Right lobe of liver (tissue), 6 donors: ENCODE data around the gene CSF2. TPM values are rescaled to one million over a fixed set of nuclear protein-coding genes. Genes with fewer than 3 reads are reported as not detected.

Experiments used
- ATAC-seq, 4 donors: fragments of 200-7000 bp; cut with Tn5 transposase; one replicate each; pipeline ENCODE4 v1.9.1; 2020; ENCODE audit warnings: mild to moderate bottlenecking in 4 of 4, moderate library complexity in 4 of 4
- DNase-seq, 3 donors: peaks; one replicate each; pipeline ENCODE4 v3.0.0-alpha.2; 2020
- H3K27ac ChIP-seq, 3 donors: fragments of 200-600 bp; one replicate each; pipeline ENCODE4 v1.8.0; 2022
- H3K27me3 ChIP-seq, 2 donors: fragments of 200-600 bp; one replicate each; pipeline ENCODE4 v1.8.0; 2022
- H3K36me3 ChIP-seq, 4 donors: fragments of 200-600 bp; sonication (generic) in 1 of 4; one replicate each; pipeline versions ENCODE4 v1.5.1 to v1.8.0; 2017 to 2022; ENCODE audit warnings: control low read depth in 1 of 4
- H3K4me1 ChIP-seq, 4 donors: fragments of 200-600 bp; sonication (generic) in 1 of 4; one replicate each; pipeline versions ENCODE4 v1.5.1 to v1.8.0; 2017 to 2022; ENCODE audit warnings: control low read depth in 1 of 4
- H3K4me3 ChIP-seq, 3 donors: fragments of 200-600 bp; one replicate each; pipeline ENCODE4 v1.8.0; 2022
- H3K9me3 ChIP-seq, 4 donors: fragments of 200-600 bp; sonication (generic) in 1 of 4; one replicate each; pipeline versions ENCODE4 v1.5.1 to v1.8.0; 2017 to 2022; ENCODE audit warnings: control low read depth in 1 of 4
- POLR2A ChIP-seq: fragments of 450-650 bp; IDR thresholded peaks from one replicate; pipeline ENCODE4 v1.6.1; 2017; ENCODE audit warnings: antibody characterized with exemption, mild to moderate bottlenecking
- whole genome bisulfite sequencing: methylation state at CpG from one replicate; pipeline ENCODE4 v1.1.6; 2018; ENCODE audit warnings: low coverage, low lambda C conversion rate; ENCODE audit not compliant: insufficient coverage; ENCODE audit errors: missing lambda C conversion rate; 5-methylcytosine and 5-hydroxymethylcytosine counted together
- intact Hi-C, 2 donors: fragments of 100-400 bp; cut with DNase I; formaldehyde crosslinking; loops; one replicate each; pipeline versions ENCODE4 v1.11.2 to v1.14.1; 2022
- long read RNA-seq: library from polyadenylated mRNA; unstranded; transcript quantifications from one replicate; pipeline ENCODE4 v2.0.0, GENCODE V29; 2019
- total RNA-seq, 6 experiments: library from RNA; depleted of rRNA in 2 of 6; stranded (reverse); fragments of >200 nt in 2 of 6; fragmentation: NEBNext Ultra II Directional in 3 of 6; extraction: Animal tissue kit (Norgen Biotek cat#: 25700) in 3 of 6; gene quantifications; one replicate each; pipeline versions ENCODE4 v1.1.0 to v1.2.4, GENCODE V29; 2016 to 2023
- TF ChIP-seq, protein P1 (sequence below), 4 donors: fragments of 200-600 bp in 3 of 4; fragments of 450-650 bp in 1 of 4; IDR thresholded peaks; one replicate each; pipeline versions ENCODE4 v1.5.1 to v1.8.0; 2016 to 2022; ENCODE audit warnings: antibody characterized with exemption in 4 of 4, mild to moderate bottlenecking in 2 of 4
- donor health status: DM: no; HTN: yes; CAD: no.
- donor health status: DM: no; HTN: no; CAD: no.
- donor health status: DM: no; HTN: no; CAD: no.
- donor health status: DM: no; HTN: yes; CAD: no.
- donor health status: DM: no; HTN: yes; CAD: no.

The CSF2 gene
- total RNA-seq = not detected
- long read RNA-seq = 0 reads

DNA sequence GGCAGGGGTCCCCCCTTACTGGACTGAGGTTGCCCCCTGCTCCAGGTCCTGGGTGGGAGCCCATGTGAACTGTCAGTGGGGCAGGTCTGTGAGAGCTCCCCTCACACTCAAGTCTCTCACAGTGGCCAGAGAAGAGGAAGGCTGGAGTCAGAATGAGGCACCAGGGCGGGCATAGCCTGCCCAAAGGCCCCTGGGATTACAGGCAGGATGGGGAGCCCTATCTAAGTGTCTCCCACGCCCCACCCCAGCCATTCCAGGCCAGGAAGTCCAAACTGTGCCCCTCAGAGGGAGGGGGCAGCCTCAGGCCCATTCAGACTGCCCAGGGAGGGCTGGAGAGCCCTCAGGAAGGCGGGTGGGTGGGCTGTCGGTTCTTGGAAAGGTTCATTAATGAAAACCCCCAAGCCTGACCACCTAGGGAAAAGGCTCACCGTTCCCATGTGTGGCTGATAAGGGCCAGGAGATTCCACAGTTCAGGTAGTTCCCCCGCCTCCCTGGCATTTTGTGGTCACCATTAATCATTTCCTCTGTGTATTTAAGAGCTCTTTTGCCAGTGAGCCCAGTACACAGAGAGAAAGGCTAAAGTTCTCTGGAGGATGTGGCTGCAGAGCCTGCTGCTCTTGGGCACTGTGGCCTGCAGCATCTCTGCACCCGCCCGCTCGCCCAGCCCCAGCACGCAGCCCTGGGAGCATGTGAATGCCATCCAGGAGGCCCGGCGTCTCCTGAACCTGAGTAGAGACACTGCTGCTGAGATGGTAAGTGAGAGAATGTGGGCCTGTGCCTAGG lies at the start of gene CSF2:
Gene CSF2 (plus strand): TSS at position 559 of the 783 bp plus-strand sequence. CDS start 35 bp downstream, at position 594.
- Histone ChIP-seq H3K27me3 (no peaks in the 10 kb centered on the region), H3K9me3 (no peaks in the 10 kb centered on the region), H3K4me3 (no peak within 1 kb of the TSS), H3K27ac (no peak within 1 kb of the TSS), H3K4me1 (no peaks in the 10 kb centered on the region), H3K36me3 (no peaks in the 10 kb centered on the region)
- TF ChIP-seq POLR2A = no peak
- TF ChIP-seq, protein P1, sequence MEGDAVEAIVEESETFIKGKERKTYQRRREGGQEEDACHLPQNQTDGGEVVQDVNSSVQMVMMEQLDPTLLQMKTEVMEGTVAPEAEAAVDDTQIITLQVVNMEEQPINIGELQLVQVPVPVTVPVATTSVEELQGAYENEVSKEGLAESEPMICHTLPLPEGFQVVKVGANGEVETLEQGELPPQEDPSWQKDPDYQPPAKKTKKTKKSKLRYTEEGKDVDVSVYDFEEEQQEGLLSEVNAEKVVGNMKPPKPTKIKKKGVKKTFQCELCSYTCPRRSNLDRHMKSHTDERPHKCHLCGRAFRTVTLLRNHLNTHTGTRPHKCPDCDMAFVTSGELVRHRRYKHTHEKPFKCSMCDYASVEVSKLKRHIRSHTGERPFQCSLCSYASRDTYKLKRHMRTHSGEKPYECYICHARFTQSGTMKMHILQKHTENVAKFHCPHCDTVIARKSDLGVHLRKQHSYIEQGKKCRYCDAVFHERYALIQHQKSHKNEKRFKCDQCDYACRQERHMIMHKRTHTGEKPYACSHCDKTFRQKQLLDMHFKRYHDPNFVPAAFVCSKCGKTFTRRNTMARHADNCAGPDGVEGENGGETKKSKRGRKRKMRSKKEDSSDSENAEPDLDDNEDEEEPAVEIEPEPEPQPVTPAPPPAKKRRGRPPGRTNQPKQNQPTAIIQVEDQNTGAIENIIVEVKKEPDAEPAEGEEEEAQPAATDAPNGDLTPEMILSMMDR (IDR thresholded peaks at IDR 0.05) = no peak
- ATAC-seq = peak in 1 of 4 donors; percentile 25
- 33% methylated on average over 1 of the region's 12 CpGs for WGBS
- intact Hi-C loops = no loop called here
- DNase-seq = no peak

DNA sequence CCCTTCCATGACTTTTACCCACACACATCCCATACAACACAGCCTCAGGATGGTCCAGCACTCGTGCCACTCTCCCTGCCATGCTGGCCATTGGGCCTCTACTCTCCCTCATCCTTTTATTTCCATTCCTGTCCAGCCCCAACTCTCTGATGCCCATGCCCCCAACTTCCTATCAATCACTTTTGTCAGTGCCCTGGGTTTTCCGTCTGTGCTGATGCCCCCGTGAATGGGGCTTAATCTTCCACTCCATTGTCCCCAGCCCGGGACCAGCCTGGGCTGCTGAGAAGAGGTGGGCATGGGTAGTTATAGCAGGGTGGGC lies 49.5 kb upstream of the CSF2 start:
- ATAC-seq (no peak), DNase-seq (peak in 1 of 3 donors; percentile 22)
- Histone ChIP-seq H3K27me3 (no peaks in the 10 kb centered on the region), H3K36me3 (no peaks in the 10 kb centered on the region), H3K9me3 (no peaks in the 10 kb centered on the region), H3K4me1 (no peaks in the 10 kb centered on the region), H3K27ac (no peak overlapping the region), H3K4me3 (no peak overlapping the region)
- 63% methylated on average over 4 of the region's 4 CpGs for WGBS
- TF ChIP-seq, protein P1 (IDR thresholded peaks at IDR 0.05) = no peak
- TF ChIP-seq POLR2A = no peak
- intact Hi-C loops = no loop called here

DNA sequence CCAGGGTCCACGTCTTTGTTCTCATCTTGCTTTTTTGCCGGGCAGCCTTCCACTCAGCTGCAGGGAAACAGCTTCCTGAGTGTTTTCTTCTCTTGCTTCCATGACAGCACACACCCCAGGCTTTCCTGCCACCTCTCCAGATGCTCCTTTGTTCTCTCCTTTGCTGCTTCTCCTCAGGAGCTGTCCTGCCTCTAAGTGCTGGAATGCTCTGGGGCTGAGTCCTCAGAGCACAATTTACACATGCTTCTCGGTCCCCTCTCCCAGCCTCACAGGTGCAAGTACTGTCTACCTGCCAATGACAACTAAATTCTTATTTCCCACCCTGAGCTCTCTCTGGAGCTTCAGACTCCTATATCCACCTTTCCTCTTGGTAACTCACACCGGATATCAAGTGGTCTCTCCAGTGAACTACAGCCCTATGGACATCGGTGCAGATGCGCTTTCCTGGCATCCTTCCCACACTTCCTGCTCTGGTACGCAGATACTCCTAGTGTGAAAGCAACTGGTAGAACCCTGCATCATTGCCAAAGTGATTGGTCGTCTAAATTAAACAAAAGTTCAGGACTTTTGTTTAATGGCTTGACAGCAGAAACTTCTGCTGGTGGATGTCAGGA lies 48.7 kb upstream of the CSF2 start:
- no peaks in the 10 kb centered on the region for H3K4me1 ChIP-seq
- no peaks in the 10 kb centered on the region for H3K36me3 ChIP-seq
- 65% methylated on average over 8 of the region's 8 CpGs for WGBS
- TF ChIP-seq, protein P1 (IDR thresholded peaks at IDR 0.05) = no peak
- H3K4me3 ChIP-seq = no peak overlapping the region
- ATAC-seq (no peak), DNase-seq (no peak)
- no peak overlapping the region for H3K27ac ChIP-seq
- H3K9me3 ChIP-seq = no peaks in the 10 kb centered on the region
- intact Hi-C loops = no loop called here
- H3K27me3 ChIP-seq = no peaks in the 10 kb centered on the region

DNA sequence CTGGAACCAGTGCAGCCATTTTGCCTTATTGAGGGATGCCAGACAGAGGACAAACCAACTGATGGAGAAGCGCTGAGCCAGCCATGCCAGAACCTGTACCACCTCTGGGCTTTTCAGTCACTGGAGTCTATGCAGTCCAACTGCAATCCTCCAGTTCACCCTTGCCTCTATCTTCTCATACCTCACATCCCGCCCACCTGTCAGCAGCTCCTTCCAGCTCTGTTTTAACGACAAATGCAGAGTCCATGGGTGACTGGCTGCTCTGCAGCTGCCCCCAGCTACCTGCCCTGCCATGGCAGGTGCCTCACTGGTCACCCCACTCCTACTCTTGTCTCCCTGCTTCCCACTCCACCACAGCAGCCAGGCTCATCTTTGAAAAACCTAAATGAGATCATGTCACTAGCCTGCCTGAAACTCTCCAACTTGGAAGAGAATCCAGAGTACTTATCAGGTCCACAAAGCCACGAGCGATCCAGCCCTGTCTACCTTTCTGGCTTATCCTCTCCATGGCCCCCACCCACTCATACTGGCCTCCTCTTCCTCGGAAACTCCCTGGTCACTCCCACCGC lies 48.1 kb upstream of the CSF2 start:
- 20% methylated on average over 1 of the region's 7 CpGs for WGBS
- Histone ChIP-seq H3K27ac (no peak overlapping the region), H3K9me3 (no peaks in the 10 kb centered on the region), H3K4me3 (no peak overlapping the region), H3K36me3 (no peaks in the 10 kb centered on the region), H3K4me1 (no peaks in the 10 kb centered on the region), H3K27me3 (no peaks in the 10 kb centered on the region)
- ATAC-seq (no peak), DNase-seq (no peak)
- intact Hi-C loops = no loop called here
- no peak for TF ChIP-seq POLR2A
- TF ChIP-seq, protein P1 (IDR thresholded peaks at IDR 0.05) = no peak
